GM10847 (cell line): ENCODE results near the gene RHD.

ENCODE experiments used
- POLR2A ChIP-seq: IDR thresholded peaks from 2 replicates; pipeline ENCODE4 v1.6.1; 2011; ENCODE audit not compliant: insufficient read length; ENCODE audit errors: extremely low read depth

The RHD gene

DNA sequence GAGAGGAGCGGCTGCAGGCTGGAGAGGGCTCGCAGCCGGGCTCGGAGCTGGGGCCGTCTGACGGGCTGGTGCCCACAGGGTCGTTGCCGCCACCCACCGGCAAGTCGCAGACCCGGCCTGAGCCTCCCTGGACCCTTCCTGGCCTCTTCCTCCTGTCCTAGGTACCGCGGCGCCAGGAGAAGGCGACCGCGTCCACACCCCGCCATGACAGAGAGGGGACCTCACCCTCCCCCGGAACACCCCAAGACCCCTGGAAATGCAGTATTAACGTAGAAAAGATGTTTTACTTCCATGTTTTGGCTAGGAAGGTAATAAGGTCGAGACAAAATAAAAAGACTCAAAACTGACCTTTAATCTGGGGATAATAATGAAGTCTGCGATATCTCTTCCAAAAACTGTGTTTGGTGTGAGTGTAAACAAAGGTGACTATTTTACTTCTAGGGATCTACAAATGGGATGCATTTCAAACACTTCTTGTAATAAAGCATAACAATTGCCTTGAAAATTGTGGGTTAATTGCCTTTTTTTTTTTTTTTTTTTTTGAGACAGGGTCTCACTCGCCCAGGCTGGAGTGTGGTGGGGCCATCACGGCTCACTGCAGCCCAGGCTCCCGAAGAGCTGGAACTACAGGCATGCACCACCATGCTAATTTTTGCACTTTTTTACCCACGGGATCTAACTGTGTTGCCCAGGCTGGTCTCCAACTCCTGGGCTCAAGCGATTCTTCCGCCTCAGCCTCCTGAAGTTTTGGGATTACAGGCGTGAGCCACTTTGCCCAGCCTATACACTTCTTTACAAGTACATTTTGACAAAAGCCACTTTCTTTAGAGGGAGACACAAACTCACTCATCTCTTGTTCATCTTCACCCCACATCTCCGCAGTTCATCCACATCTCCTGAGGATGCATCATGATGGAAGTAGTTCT lies 24.2 kb upstream of the RHD start:
- TF ChIP-seq POLR2A: no peak

DNA sequence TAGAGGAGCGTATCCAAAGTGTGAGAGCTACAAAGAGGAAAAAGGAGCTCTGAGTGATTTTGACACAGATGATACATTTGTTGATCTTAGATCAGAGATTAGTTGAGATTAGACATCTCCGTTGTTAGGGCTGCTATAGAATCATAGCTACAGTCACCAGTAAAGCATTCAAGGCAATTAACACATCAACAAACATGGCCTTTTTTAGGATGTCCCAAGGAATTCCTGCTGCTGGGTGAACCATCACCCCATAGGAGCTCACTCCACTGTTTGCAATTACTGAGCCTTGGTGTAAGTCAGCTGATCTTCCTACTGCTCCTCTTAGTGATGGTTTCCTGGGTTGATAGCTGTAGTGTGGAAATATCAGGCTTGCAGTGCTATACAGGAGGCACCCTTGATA lies 18.4 kb upstream of the RHD start:
- TF ChIP-seq POLR2A: no peak

DNA sequence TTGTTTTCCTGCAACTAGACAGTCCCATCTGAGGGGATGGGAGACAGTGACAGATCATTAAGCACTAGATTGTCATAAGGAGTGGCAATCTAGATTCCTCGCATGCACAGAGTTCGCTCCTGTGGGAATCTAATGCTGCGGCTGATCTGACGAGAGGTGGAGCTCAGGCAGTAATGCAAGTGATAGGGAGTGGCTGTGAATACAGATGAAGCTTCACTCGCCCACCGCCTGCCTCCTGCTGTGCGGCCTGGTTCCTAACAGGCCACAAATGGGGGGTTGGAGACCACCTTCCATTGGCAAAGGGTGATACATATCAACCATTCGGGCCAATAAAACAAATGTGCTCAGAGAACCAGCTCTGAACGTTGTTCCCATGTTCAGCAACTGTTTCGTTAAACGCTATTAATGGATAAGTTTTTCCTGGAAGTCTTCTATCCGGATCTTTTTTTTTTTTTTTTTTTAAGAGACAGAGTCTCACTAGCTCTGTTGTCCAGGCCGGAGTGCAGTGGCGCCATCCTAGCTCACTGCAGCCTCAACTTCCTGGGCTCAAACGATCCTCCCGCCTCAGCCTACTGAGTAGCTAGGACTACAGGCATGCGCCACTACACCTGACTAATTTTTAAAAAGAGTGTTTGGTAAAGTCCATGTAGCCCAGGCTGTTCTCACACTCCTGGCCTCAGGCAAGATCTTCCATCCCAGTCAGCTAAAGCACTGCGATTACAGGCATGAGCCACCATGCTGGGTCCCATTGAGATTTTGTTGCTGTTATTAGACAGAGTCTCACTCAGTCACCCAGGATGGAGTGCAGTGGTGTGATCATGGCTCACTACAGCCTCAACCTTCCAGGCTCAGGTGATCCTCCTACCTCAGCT lies 16.4 kb upstream of the RHD start:
- TF ChIP-seq POLR2A: no peak

DNA sequence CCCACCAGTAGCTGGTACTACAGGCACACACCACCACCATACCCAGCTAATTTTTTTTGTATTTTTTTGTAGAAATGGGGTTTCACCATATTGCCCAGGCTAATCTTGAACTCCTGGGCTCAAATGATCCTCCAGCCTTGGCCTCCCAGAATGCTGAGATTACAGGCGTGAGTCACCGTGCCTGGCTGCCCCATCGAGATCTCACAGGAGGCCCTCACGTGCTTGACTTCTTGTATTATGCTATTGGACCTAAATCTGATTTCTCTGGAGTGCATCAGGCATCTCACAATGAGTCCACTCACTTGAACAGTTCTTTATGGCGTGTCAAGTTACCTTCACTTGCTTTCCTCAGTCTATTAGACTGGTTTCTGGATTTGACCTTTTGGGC lies 15.7 kb upstream of the RHD start:
- no peak for TF ChIP-seq POLR2A

DNA sequence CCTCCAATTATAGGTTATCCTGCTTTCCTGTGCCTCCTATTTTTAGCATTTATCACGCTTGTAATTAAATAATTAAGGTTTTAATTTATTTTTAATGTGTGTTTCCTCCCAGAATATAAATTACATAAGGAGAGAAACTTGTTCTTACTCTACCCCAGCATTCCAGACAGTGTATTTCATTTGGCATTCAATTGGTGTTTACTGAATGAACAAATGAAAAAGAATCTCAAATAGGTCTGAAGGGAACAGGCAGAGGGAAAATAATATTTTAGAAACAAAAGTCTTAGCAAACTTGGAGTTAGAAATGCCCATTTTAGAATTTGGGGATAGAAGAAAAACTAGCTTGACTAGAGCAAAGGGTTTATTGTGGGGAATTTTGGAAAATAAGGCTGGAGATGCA lies 15.1 kb upstream of the RHD start:
- no peak for TF ChIP-seq POLR2A

DNA sequence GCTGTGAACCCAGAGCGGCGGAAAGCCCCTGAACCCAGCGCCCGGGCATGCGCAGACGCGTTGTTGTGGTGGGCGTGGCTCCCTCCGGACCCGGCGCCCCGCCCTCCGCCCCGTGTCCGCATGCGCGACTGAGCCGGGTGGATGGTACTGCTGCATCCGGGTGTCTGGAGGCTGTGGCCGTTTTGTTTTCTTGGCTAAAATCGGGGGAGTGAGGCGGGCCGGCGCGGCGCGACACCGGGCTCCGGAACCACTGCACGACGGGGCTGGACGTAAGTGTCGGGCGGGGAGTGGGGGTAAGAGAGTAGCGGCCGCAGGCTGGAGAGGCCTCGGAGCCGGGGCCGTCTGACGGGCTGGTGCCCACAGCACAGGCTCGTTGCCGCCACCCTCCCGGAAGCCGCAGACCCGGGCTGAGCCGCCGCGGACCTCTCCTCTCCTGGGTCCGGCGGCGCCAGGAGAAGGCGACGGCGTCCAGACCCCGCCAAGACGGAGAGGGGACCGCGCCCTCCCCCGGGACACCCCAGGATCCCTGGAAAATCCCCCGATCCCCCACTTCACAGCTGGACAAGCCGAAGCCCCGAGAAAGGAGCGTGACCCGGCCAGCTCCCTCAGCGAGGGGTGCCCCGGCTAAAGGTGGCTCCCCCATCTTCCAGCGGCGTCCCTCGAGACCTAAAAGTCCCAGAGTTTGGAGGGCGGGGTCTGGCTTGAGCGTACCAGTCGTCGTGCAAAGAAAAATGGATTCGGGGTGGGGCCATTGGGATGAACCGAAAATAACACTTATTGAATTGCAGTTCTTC lies 66.1 kb downstream of the RHD start, which contains the start of gene TMEM50A:
TMEM50A (plus strand) TSS at position 147 of the 794 bp plus-strand sequence. CDS start 2,153 bp downstream, outside the sequence.
- peak; percentile 34 for TF ChIP-seq POLR2A

DNA sequence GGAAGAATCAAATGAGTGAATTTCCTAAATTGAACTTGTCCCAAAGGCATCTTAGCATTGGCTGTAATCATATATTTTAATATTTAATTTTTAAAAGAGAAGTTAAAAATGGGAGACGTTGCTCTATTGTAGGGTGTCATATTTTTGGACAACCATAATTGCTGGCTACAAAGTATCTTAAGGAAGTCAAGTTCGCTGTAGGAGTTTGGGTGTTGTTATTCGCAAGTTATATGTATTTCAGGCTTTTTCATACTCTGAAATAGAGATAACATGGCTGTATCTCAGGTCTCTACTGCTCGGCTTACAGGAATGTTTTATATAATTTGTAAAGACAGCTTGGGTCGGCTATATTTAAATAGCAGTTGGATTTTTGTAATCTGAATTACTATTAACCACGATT lies 66.7 kb downstream of the RHD start:
- no peak for TF ChIP-seq POLR2A

DNA sequence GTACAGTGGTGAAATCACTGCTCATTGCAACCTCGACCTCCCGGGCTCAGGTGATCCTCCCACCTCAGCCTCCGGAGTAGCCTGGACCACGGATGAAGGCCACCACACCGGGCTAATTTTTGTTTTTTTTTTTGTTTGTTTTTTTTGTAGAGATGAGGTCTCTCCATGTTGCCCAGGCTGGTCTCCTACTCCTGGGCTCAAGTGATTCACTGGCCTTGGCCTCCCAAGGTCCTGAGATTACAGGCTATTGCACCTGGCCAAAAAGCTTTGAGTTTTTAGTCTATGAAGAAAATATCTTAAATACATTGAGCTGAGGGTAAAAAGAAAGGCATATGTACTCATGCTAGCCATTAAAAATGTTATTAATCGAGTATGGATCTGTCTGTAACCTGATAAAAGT lies 69.4 kb downstream of the RHD start:
- TF ChIP-seq POLR2A: no peak

DNA sequence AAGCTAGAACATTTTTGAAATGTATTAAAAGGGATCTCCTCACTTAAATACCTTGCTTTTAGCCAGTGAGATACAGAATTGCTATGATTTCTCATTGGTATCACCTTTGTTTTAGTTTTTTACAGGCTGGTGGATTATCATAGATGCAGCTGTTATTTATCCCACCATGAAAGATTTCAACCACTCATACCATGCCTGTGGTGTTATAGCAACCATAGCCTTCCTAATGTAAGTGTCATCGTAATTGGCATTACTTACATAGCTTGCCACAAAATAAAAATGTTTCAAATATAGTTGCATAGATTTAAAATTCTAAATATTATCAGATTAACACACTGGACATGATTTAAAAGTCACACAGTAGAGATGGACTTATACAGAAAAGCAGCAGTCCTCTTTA lies 70.5 kb downstream of the RHD start:
- no peak for TF ChIP-seq POLR2A

DNA sequence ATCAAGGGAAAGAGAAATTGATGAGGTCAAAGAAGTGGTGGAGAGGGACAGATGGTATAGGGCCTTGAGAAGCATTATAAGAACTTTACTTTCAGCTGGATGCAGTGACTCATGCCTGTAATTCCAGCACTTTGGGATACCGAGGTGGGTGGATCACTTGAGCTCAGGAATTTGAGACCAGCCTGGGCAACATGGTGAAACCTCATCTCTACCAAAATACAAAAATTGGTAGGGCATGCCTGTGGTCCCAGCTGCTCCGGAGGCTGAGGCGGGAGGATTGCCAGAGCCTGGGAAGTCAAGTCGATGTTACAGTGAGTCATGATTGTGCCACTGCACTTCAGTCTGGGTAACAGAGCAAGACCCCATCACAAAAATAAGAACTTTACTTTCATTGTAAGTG lies 71.6 kb downstream of the RHD start:
- no peak for TF ChIP-seq POLR2A

DNA sequence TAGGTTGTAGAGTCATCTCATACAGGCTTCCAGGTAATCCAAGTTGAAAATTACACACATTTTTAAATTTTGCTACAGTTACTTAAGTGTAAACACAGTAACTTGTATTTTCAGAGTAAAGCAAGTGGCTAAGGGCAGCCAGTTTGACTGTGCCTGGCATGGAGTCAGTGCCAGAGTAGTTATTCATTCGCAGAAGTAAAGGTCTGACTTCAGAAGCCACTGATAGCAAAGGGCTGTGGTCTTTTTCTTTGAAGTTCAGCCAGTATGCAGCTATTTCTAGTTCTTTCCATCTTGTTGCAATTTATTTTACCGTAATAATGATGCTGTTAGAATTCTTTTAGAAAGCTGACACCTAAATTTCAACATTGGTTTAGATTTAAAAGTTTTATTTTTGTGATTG lies 75.2 kb downstream of the RHD start:
- TF ChIP-seq POLR2A: no peak

DNA sequence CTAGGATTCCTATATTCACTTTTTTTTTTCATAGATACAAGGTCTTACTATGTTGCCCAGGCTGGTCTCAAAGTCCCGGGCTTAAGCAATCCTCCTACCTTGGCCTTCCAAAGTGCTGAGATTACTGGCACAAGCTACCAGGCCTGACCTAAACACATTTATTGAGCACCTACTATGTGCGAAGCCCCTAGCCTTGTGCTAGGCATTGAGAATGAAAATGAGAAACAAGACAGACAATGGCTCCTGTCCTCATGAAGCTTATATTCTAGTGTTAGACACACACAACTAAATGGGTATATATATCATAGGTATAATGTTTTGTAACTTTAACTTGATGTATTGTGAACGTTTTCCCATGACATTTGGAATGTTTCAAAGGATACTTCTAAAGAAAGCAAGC lies 77.3 kb downstream of the RHD start:
- no peak for TF ChIP-seq POLR2A

DNA sequence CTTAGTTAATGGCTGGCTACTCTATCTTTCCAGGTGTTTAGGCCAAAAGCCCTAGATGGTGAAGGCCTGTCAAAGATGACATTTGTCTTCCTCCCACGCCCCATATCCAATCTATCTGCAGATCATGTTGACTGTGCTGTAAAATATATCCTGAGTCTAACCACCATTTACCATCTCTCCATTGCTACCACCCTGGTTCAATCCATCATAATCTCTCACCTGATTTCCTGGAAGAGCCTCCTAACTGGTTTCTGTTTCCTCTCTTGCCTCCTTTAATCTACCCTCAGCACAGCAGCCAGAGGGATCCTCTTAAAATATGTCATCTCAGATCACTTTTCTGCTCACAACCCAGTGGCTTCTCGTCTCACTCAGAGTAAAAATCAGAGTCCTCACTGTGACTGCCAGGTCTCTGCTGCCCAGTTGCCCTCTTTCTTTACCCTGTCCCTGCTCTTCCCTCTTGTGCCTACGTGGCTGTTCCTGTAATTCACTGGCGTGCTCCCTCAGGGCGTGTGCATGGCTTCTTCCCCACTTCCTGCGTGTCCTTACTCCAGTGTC lies 83.6 kb downstream of the RHD start:
- TF ChIP-seq POLR2A: no peak

DNA sequence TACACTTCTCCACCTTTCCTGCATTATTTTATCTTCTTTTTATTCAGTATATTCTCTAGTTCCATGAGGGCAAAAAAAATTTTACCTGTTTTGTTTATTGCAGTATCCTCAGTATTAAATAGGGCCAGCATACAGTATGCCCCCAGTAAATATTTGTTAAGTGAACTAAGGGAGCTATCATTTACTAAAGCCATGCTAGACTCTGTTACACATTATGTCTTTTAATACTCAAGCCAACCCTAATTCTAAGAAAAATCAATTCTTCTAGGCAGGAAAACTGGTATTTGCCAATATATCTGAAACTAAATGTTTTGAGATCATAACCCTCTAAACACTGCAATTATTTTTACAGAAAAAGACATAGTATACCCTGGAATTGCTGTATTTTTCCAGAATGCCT lies 84.1 kb downstream of the RHD start:
- TF ChIP-seq POLR2A: no peak

DNA sequence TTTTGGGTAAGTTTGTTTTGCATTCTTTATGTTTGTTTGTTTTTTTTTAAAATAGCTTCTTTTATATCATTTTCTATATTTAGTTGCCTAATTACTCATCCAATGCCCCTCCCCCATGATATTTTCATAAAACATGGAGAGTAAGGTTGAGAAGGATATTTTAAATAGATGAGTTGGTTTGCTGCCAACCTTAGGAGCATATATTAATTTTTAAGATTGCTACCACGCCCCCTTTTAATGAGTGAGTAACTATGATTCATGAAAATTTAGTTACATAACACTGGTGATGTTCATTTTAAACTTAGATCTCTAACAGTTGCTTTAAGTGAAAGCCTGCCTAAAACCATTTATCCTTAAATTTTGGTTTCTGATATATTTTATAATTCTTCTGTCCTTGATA lies 84.5 kb downstream of the RHD start:
- no peak for TF ChIP-seq POLR2A
